ENCODE measurements around the gene ZNF740.

GRCh38 chr12:53235164-53235563 lies 54.6 kb downstream of the ZNF740 start:
- TF ChIP-seq CTCF (IDR thresholded peaks at IDR 0.05) (no peak), REST (IDR thresholded peaks at IDR 0.05; ENCODE audit: low read depth, low read length) (no peak), GABPA (IDR thresholded peaks at IDR 0.05; ENCODE audit: low read depth) (no peak), TAF1 (IDR thresholded peaks at IDR 0.05; ENCODE audit: borderline replicate concordance, low read depth, low read length) (no peak), RAD21 (IDR thresholded peaks at IDR 0.05; ENCODE audit: low read length) (no peak), EP300 (IDR thresholded peaks at IDR 0.05; ENCODE audit: borderline replicate concordance in 1 of 2, low read depth in 1 of 2, low read length in 1 of 2) (no peak)
